Activated CD8-positive, alpha-beta memory T cell treated with anti-CD3 and anti-CD28 coated beads for 48 hours (primary cell): ENCODE results near the gene DISP1.

Source experiments
- DNase-seq, 3 experiments: peaks; one replicate each; pipeline ENCODE4 v3.0.0-alpha.2; 2020; ENCODE audit warnings: low read depth in 2 of 3, low spot score in 2 of 3

The DISP1 gene

GRCh38 chr1:222814536-222815439, at the start of gene DISP1:
DISP1 (plus strand) TSS chr1:222815039; CDS start chr1:222942824, 127,785 bp downstream.
- peak; percentile 55 to 68 (median 61) for DNase-seq

GRCh38 chr1:222767152-222767571, 47.7 kb upstream of the DISP1 start:
- DNase-seq = no peak

GRCh38 chr1:222768592-222768991, 46.2 kb upstream of the DISP1 start:
- no peak for DNase-seq

GRCh38 chr1:222769181-222769580, 45.7 kb upstream of the DISP1 start:
- no peak for DNase-seq

GRCh38 chr1:222769971-222770620, 44.7 kb upstream of the DISP1 start:
- DNase-seq = no peak

GRCh38 chr1:222772996-222773379, 41.9 kb upstream of the DISP1 start:
- no peak for DNase-seq

GRCh38 chr1:222777463-222777862, 37.4 kb upstream of the DISP1 start:
- no peak for DNase-seq

- no peak for DNase-seq
Observed at GRCh38 chr1:222777977-222778376, 36.9 kb upstream of the DISP1 start.

- DNase-seq = no peak
Observed at GRCh38 chr1:222781251-222781650, 33.6 kb upstream of the DISP1 start.

- DNase-seq = no peak
Observed at GRCh38 chr1:222783051-222783450, 31.8 kb upstream of the DISP1 start.

- DNase-seq = no peak
Observed at GRCh38 chr1:222784371-222784770, 30.5 kb upstream of the DISP1 start.

GRCh38 chr1:222784916-222785315, 29.9 kb upstream of the DISP1 start:
- DNase-seq = no peak

GRCh38 chr1:222785529-222785928, 29.3 kb upstream of the DISP1 start:
- DNase-seq = no peak

- no peak for DNase-seq
Observed at GRCh38 chr1:222786121-222786520, 28.7 kb upstream of the DISP1 start.

- DNase-seq = no peak
Observed at GRCh38 chr1:222787729-222788128, 27.1 kb upstream of the DISP1 start.

- DNase-seq = no peak
Observed at GRCh38 chr1:222788402-222789156, 26.3 kb upstream of the DISP1 start.

- DNase-seq = no peak
Observed at GRCh38 chr1:222790115-222790514, 24.7 kb upstream of the DISP1 start.

GRCh38 chr1:222790520-222790919, 24.3 kb upstream of the DISP1 start:
- DNase-seq = no peak

- DNase-seq = no peak
Observed at GRCh38 chr1:222791006-222791710, 23.7 kb upstream of the DISP1 start.

GRCh38 chr1:222792744-222793143, 22.1 kb upstream of the DISP1 start:
- no peak for DNase-seq
